ENCODE results near the gene SYCE3.
A peak's percentile ranks its signal among the peaks of the same experiment; 100 is the strongest.

The SYCE3 gene

GRCh38 chr22:50519151-50519550 is 43.6 kb downstream of the SYCE3 start:
- H3K27me3 ChIP-seq (ENCODE audit: insufficient read depth, insufficient read length): no peaks in the 10 kb centered on the region
- no peaks in the 10 kb centered on the region for H3K9me3 ChIP-seq (ENCODE audit: insufficient read depth, low read length)
- no peak overlapping the region for H3K9ac ChIP-seq (ENCODE audit: insufficient read length, low read depth)
- no peak overlapping the region for H3K4me3 ChIP-seq (ENCODE audit: insufficient read length, low read depth)
- H3K36me3 ChIP-seq (ENCODE audit: insufficient read depth, insufficient read length, low read length): peaks cover 82% of the 10 kb centered on the region
- DNase-seq (ENCODE audit: low read depth, low spot score): no peak
- H3K4me1 ChIP-seq (ENCODE audit: insufficient read depth, insufficient read length): peaks cover 2% of the 10 kb centered on the region
- no peak for TF ChIP-seq YY1 (IDR thresholded peaks at IDR 0.05; ENCODE audit: insufficient read depth, insufficient read length)
- no peak for TF ChIP-seq ZNF274 (IDR thresholded peaks at IDR 0.05; ENCODE audit: low read depth, low read length)
- TF ChIP-seq SUZ12 (IDR thresholded peaks at IDR 0.05; ENCODE audit: extremely low read depth, insufficient read depth, insufficient read length): no peak

GRCh38 chr22:50518606-50519005 is 44.1 kb downstream of the SYCE3 start:
- Histone ChIP-seq H3K4me1 (ENCODE audit: insufficient read depth, insufficient read length) (peaks cover 2% of the 10 kb centered on the region), H3K9ac (ENCODE audit: insufficient read length, low read depth) (no peak overlapping the region), H3K27me3 (ENCODE audit: insufficient read depth, insufficient read length) (no peaks in the 10 kb centered on the region), H3K9me3 (ENCODE audit: insufficient read depth, low read length) (no peaks in the 10 kb centered on the region), H3K4me3 (ENCODE audit: insufficient read length, low read depth) (no peak overlapping the region), H3K36me3 (ENCODE audit: insufficient read depth, insufficient read length, low read length) (peaks cover 76% of the 10 kb centered on the region)
- TF ChIP-seq SUZ12 (IDR thresholded peaks at IDR 0.05; ENCODE audit: extremely low read depth, insufficient read depth, insufficient read length) (no peak), ZNF274 (IDR thresholded peaks at IDR 0.05; ENCODE audit: low read depth, low read length) (no peak), YY1 (IDR thresholded peaks at IDR 0.05; ENCODE audit: insufficient read depth, insufficient read length) (no peak)
- DNase-seq (ENCODE audit: low read depth, low spot score): no peak

- H3K4me1 ChIP-seq (ENCODE audit: insufficient read depth, insufficient read length): peaks cover under 1% of the 10 kb centered on the region
- no peak overlapping the region for H3K4me3 ChIP-seq (ENCODE audit: insufficient read length, low read depth)
- no peak overlapping the region for H3K9ac ChIP-seq (ENCODE audit: insufficient read length, low read depth)
- DNase-seq (ENCODE audit: low read depth, low spot score): no peak
- H3K36me3 ChIP-seq (ENCODE audit: insufficient read depth, insufficient read length, low read length): peaks cover 67% of the 10 kb centered on the region
- TF ChIP-seq YY1 (IDR thresholded peaks at IDR 0.05; ENCODE audit: insufficient read depth, insufficient read length): no peak
- TF ChIP-seq SUZ12 (IDR thresholded peaks at IDR 0.05; ENCODE audit: extremely low read depth, insufficient read depth, insufficient read length): no peak
- no peak for TF ChIP-seq ZNF274 (IDR thresholded peaks at IDR 0.05; ENCODE audit: low read depth, low read length)
- no peaks in the 10 kb centered on the region for H3K27me3 ChIP-seq (ENCODE audit: insufficient read depth, insufficient read length)
- no peaks in the 10 kb centered on the region for H3K9me3 ChIP-seq (ENCODE audit: insufficient read depth, low read length)
Measured at GRCh38 chr22:50517495-50518260, 45.0 kb downstream of the SYCE3 start.

DNA sequence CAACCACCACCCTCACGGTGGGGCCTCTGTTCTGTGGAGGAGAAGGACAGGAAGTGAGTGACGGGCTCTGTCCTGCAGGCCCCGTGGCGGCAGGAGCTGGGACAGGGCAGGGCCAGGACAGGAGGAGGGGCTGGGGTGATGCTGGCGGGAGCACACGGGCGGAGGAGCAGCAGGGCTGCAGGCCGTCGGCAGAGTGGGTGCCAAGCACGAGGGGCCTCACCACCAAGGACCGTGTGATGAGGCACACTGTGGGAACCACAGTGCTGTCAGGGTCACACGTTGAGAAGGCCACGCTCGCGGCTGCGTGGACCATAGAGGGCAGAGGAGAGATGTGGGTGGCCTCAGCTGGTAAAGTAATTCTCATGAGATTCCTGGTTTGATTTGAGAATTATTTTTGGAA is 45.8 kb downstream of the SYCE3 start:
- DNase-seq (ENCODE audit: low read depth, low spot score): no peak
- TF ChIP-seq ZNF274 (IDR thresholded peaks at IDR 0.05; ENCODE audit: low read depth, low read length): no peak
- no peaks in the 10 kb centered on the region for H3K27me3 ChIP-seq (ENCODE audit: insufficient read depth, insufficient read length)
- no peak overlapping the region for H3K4me3 ChIP-seq (ENCODE audit: insufficient read length, low read depth)
- peaks cover 63% of the 10 kb centered on the region for H3K36me3 ChIP-seq (ENCODE audit: insufficient read depth, insufficient read length, low read length)
- H3K9ac ChIP-seq (ENCODE audit: insufficient read length, low read depth): no peak overlapping the region
- H3K9me3 ChIP-seq (ENCODE audit: insufficient read depth, low read length): no peaks in the 10 kb centered on the region
- H3K4me1 ChIP-seq (ENCODE audit: insufficient read depth, insufficient read length): no peaks in the 10 kb centered on the region

DNA sequence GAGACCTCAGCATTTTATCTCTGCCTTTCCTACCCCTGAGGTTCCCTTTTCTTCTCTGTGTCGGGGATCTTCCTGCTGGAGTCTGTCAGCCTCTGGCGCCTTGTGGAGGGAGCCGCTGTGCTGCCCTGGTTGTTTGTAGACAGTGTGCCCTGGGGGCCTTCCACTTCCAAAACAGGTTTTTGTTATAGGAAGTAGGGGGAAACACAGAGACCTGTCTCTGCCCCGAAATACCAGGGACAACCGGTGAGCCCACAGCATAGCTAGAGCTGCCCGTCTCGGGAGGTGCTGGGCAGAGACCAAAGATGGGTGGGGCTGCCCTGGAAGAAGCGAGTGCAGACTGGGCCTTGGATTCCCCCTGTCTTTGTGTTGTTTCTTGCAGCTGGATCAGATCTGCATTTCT is 46.7 kb downstream of the SYCE3 start:
- Histone ChIP-seq H3K36me3 (ENCODE audit: insufficient read depth, insufficient read length, low read length) (peaks cover 56% of the 10 kb centered on the region), H3K9me3 (ENCODE audit: insufficient read depth, low read length) (no peaks in the 10 kb centered on the region), H3K27me3 (ENCODE audit: insufficient read depth, insufficient read length) (no peaks in the 10 kb centered on the region), H3K4me3 (ENCODE audit: insufficient read length, low read depth) (no peak overlapping the region), H3K4me1 (ENCODE audit: insufficient read depth, insufficient read length) (no peaks in the 10 kb centered on the region), H3K9ac (ENCODE audit: insufficient read length, low read depth) (peak overlapping the region; percentile 50)
- DNase-seq (ENCODE audit: low read depth, low spot score): no peak
- TF ChIP-seq YY1 (IDR thresholded peaks at IDR 0.05; ENCODE audit: insufficient read depth, insufficient read length) (no peak), ZNF274 (IDR thresholded peaks at IDR 0.05; ENCODE audit: low read depth, low read length) (no peak), SUZ12 (IDR thresholded peaks at IDR 0.05; ENCODE audit: extremely low read depth, insufficient read depth, insufficient read length) (no peak)

GRCh38 chr22:50513175-50513574 is 49.5 kb downstream of the SYCE3 start:
- TF ChIP-seq SUZ12 (IDR thresholded peaks at IDR 0.05; ENCODE audit: extremely low read depth, insufficient read depth, insufficient read length) (no peak), YY1 (IDR thresholded peaks at IDR 0.05; ENCODE audit: insufficient read depth, insufficient read length) (no peak), ZNF274 (IDR thresholded peaks at IDR 0.05; ENCODE audit: low read depth, low read length) (no peak)
- no peaks in the 10 kb centered on the region for H3K4me1 ChIP-seq (ENCODE audit: insufficient read depth, insufficient read length)
- DNase-seq (ENCODE audit: low read depth, low spot score): no peak
- no peaks in the 10 kb centered on the region for H3K27me3 ChIP-seq (ENCODE audit: insufficient read depth, insufficient read length)
- H3K9ac ChIP-seq (ENCODE audit: insufficient read length, low read depth): no peak overlapping the region
- H3K4me3 ChIP-seq (ENCODE audit: insufficient read length, low read depth): no peak overlapping the region
- H3K36me3 ChIP-seq (ENCODE audit: insufficient read depth, insufficient read length, low read length): peaks cover 40% of the 10 kb centered on the region
- H3K9me3 ChIP-seq (ENCODE audit: insufficient read depth, low read length): no peaks in the 10 kb centered on the region

GRCh38 chr22:50508897-50509296 is 53.8 kb downstream of the SYCE3 start:
- no peaks in the 10 kb centered on the region for H3K27me3 ChIP-seq (ENCODE audit: insufficient read depth, insufficient read length)
- no peak for TF ChIP-seq ZNF274 (IDR thresholded peaks at IDR 0.05; ENCODE audit: low read depth, low read length)
- no peak for TF ChIP-seq SUZ12 (IDR thresholded peaks at IDR 0.05; ENCODE audit: extremely low read depth, insufficient read depth, insufficient read length)
- no peak for TF ChIP-seq YY1 (IDR thresholded peaks at IDR 0.05; ENCODE audit: insufficient read depth, insufficient read length)
- no peaks in the 10 kb centered on the region for H3K9me3 ChIP-seq (ENCODE audit: insufficient read depth, low read length)
- H3K36me3 ChIP-seq (ENCODE audit: insufficient read depth, insufficient read length, low read length): peaks cover 28% of the 10 kb centered on the region
- H3K9ac ChIP-seq (ENCODE audit: insufficient read length, low read depth): peak overlapping the region; percentile 96
- H3K4me1 ChIP-seq (ENCODE audit: insufficient read depth, insufficient read length): peaks cover 8% of the 10 kb centered on the region
- no peak for DNase-seq (ENCODE audit: low read depth, low spot score)
- H3K4me3 ChIP-seq (ENCODE audit: insufficient read length, low read depth): peak overlapping the region; percentile 75

All from NT2/D1 (cell line).